Osteoblast (primary cell): ENCODE results near the gene GAS2L2. TPM values are rescaled to one million over a fixed set of nuclear protein-coding genes. Genes with fewer than 3 reads are reported as not detected.
A peak's percentile ranks its signal among the peaks of the same experiment; 100 is the strongest.

Experiments
- DNase-seq: peaks from one replicate; pipeline ENCODE4 v3.0.0; 2011; ENCODE audit warnings: low spot score, mixed read lengths; ENCODE audit not compliant: insufficient read length; ENCODE audit errors: missing footprints
- H2AFZ ChIP-seq: 2 replicates; pipeline ENCODE4 v1.6.0; 2011; ENCODE audit warnings: mild to moderate bottlenecking, low read length
- H3K27ac ChIP-seq: 2 replicates; pipeline ENCODE4 v1.5.1; 2011; ENCODE audit warnings: mild to moderate bottlenecking, low read depth, low read length, moderate library complexity
- H3K27me3 ChIP-seq: 2 replicates; pipeline ENCODE4 v1.6.0; 2012; ENCODE audit warnings: mild to moderate bottlenecking, control low read depth, inconsistent platforms, low read length, moderate library complexity; ENCODE audit not compliant: insufficient read depth
- H3K36me3 ChIP-seq: 2 replicates; pipeline ENCODE4 v1.5.1; 2011; ENCODE audit warnings: mild to moderate bottlenecking, low read length, control low read depth, moderate library complexity; ENCODE audit not compliant: insufficient read depth
- H3K4me1 ChIP-seq: 2 replicates; pipeline ENCODE4 v1.5.1; 2011; ENCODE audit warnings: mild to moderate bottlenecking, low read length, control low read depth, moderate library complexity; ENCODE audit not compliant: insufficient read depth
- H3K4me2 ChIP-seq: 2 replicates; pipeline ENCODE4 v1.6.0; 2011; ENCODE audit warnings: mild to moderate bottlenecking, low read length; ENCODE audit not compliant: insufficient read depth
- H3K4me3 ChIP-seq: fragments of 200-600 bp; sonication (generic); 3 replicates; pipeline ENCODE4 v1.5.1; 2012; ENCODE audit warnings: mild to moderate bottlenecking, low read length, inconsistent platforms; ENCODE audit not compliant: insufficient read depth
- H3K79me2 ChIP-seq: 2 replicates; pipeline ENCODE4 v1.6.0; 2012; ENCODE audit warnings: mild to moderate bottlenecking, low read length, control low read depth, inconsistent platforms; ENCODE audit not compliant: insufficient read depth
- H3K9me3 ChIP-seq: 2 replicates; pipeline ENCODE4 v1.5.1; 2011; ENCODE audit warnings: low read depth, low read length, control low read depth
- H4K20me1 ChIP-seq: 2 replicates; pipeline ENCODE4 v1.6.0; 2012; ENCODE audit warnings: mild to moderate bottlenecking, low read length, control low read depth; ENCODE audit not compliant: insufficient read depth
- total RNA-seq: library from RNA; depleted of rRNA; stranded (reverse); fragments of >200 nt; gene quantifications from 2 replicates; pipeline ENCODE4 v1.2.3, GENCODE V29; 2012
- TF ChIP-seq, protein P1 (sequence below): IDR thresholded peaks from 2 replicates; pipeline ENCODE4 v1.5.1; 2011; ENCODE audit warnings: mild to moderate bottlenecking, low read depth, low read length, moderate library complexity; ENCODE audit errors: extremely low read depth

Gene GAS2L2
- total RNA-seq, 1 donor = not detected

DNA sequence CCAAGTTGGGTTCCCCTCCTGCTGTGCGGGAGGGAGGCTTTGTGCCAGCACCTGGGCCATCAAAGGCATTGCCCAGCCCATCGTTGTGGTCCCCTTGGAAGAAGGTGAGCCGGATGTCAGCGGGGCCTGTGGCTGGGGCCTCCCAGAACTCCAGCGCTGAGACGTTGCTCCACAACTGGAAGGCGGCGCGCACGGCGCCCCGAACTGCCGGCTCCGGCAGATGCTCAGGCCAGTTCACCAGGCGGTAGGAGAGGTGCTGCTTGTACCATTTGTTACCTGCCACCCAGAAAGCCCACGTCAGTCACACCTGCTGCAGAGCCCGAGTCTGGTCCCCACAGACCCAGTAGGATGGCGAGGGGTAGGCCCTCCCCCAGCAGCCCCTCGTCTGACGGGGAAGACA lies 20.1 kb upstream of the GAS2L2 start:
- Histone ChIP-seq H3K79me2 (no peaks in the 10 kb centered on the region), H3K9me3 (no peaks in the 10 kb centered on the region), H3K4me2 (no peak overlapping the region), H3K27ac (no peak overlapping the region), H3K4me3 (no peak overlapping the region), H3K27me3 (peaks cover 4% of the 10 kb centered on the region), H2AFZ (no peak overlapping the region), H4K20me1 (no peaks in the 10 kb centered on the region), H3K4me1 (peaks cover 25% of the 10 kb centered on the region), H3K36me3 (no peaks in the 10 kb centered on the region)
- TF ChIP-seq, protein P1, sequence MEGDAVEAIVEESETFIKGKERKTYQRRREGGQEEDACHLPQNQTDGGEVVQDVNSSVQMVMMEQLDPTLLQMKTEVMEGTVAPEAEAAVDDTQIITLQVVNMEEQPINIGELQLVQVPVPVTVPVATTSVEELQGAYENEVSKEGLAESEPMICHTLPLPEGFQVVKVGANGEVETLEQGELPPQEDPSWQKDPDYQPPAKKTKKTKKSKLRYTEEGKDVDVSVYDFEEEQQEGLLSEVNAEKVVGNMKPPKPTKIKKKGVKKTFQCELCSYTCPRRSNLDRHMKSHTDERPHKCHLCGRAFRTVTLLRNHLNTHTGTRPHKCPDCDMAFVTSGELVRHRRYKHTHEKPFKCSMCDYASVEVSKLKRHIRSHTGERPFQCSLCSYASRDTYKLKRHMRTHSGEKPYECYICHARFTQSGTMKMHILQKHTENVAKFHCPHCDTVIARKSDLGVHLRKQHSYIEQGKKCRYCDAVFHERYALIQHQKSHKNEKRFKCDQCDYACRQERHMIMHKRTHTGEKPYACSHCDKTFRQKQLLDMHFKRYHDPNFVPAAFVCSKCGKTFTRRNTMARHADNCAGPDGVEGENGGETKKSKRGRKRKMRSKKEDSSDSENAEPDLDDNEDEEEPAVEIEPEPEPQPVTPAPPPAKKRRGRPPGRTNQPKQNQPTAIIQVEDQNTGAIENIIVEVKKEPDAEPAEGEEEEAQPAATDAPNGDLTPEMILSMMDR = no peak
- peak; percentile 73 for DNase-seq

DNA sequence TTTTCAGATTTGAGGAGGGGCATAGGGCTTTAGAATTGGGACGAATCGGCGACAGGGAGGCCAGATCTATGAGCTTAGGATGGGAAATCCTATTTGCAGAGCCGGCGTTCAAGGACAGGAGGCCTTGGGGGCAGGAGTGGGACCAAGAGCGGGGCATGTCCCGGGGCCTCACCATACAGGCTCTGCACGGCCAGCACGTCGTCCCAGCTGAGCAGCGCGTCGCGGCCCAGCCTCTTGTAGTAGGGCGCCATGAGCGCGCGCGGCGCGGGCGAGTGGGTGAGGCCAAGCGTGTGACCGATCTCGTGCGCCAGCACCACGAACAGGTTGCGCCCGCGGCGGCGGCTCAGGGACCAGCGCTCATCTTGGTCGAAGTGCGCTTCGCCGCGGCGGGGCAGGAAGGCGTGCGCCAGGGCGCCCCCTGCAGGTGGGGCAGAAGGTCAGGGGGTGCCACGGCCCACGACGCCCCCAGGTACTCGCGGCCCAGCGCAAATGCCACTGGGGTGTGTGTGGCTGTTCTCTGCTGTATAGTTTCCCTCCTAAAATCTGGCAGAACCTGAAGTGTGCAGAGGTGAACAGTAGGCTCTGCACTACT lies 17.0 kb upstream of the GAS2L2 start:
- Histone ChIP-seq H3K4me1 (peaks cover 14% of the 10 kb centered on the region), H3K4me3 (no peak overlapping the region), H3K4me2 (no peak overlapping the region), H3K27ac (no peak overlapping the region), H3K9me3 (no peaks in the 10 kb centered on the region), H3K36me3 (no peaks in the 10 kb centered on the region), H3K27me3 (peaks cover 20% of the 10 kb centered on the region), H4K20me1 (no peaks in the 10 kb centered on the region), H2AFZ (no peak overlapping the region), H3K79me2 (no peaks in the 10 kb centered on the region)
- peak; percentile 23 for DNase-seq
- TF ChIP-seq, protein P1 = no peak

DNA sequence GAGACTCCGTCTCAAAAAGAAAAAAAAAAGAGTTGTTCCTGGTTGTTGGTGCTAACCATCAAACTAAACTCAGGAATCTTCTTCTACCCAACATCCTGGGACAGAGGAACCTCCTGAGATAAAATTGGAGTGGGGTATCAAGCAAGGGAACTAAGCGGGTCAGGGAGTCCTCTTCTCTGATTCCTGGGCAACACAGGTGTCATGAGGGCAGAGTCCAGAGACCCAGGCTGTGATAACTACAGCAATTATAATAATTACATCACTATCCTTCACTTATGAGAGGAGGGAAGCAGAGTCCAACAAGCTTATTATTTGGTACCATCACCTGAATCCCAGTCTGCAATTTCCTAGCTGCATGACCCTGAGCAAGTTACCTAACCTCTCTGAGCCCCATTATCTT lies 15.8 kb upstream of the GAS2L2 start:
- no peak overlapping the region for H3K4me3 ChIP-seq
- no peak overlapping the region for H3K4me2 ChIP-seq
- no peaks in the 10 kb centered on the region for H3K9me3 ChIP-seq
- TF ChIP-seq, protein P1 = no peak
- H3K4me1 ChIP-seq = peaks cover 8% of the 10 kb centered on the region
- no peaks in the 10 kb centered on the region for H4K20me1 ChIP-seq
- H3K36me3 ChIP-seq = no peaks in the 10 kb centered on the region
- H2AFZ ChIP-seq = no peak overlapping the region
- peaks cover 25% of the 10 kb centered on the region for H3K27me3 ChIP-seq
- no peak overlapping the region for H3K27ac ChIP-seq
- no peaks in the 10 kb centered on the region for H3K79me2 ChIP-seq
- DNase-seq = peak; percentile 61

DNA sequence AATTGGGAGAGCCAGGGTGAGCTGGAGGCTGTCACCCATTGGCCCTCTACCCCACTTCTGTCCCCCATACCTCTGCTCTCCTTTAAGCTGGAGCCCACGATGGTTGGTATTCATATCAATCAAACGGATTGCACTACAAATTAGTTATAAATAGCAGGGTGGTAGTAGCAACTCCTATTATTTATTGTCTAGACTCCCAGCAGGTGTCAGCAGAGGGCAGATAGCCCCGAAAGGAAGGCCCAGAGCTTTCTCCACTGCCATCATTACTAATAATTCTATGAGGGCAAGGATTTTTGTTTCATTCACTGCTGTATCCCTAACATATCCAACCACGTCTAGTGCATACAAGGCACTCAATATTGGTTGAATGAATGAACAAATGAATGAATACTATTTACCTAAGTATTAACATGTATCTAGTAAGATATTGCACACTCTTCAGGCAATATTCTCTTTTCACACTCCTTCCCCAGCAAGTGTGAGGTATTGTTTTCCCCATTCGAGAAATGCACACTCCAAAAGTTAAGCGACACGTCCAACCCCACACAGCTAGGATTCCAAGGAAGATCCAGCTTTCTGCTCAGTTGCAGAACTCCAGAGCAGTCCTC lies 14.0 kb upstream of the GAS2L2 start:
- DNase-seq = peak; percentile 97

More for the DNA sequence above, 14.0 kb upstream of the GAS2L2 start:
- H3K4me2 ChIP-seq = no peak overlapping the region
- H3K9me3 ChIP-seq = no peaks in the 10 kb centered on the region
- peaks cover 5% of the 10 kb centered on the region for H3K4me1 ChIP-seq
- peaks cover 25% of the 10 kb centered on the region for H3K27me3 ChIP-seq
- no peak overlapping the region for H3K27ac ChIP-seq
- H2AFZ ChIP-seq = no peak overlapping the region
- H3K36me3 ChIP-seq = no peaks in the 10 kb centered on the region
- TF ChIP-seq, protein P1 = peak; percentile 67
- H3K4me3 ChIP-seq = no peak overlapping the region
- no peaks in the 10 kb centered on the region for H3K79me2 ChIP-seq
- H4K20me1 ChIP-seq = no peaks in the 10 kb centered on the region
